ENCODE results near the gene FGF10. TPM values are rescaled to one million over a fixed set of nuclear protein-coding genes. Genes with fewer than 3 reads are reported as not detected.

Gene FGF10
- total RNA-seq, 1 experiment from 2014 or later = not detected

DNA sequence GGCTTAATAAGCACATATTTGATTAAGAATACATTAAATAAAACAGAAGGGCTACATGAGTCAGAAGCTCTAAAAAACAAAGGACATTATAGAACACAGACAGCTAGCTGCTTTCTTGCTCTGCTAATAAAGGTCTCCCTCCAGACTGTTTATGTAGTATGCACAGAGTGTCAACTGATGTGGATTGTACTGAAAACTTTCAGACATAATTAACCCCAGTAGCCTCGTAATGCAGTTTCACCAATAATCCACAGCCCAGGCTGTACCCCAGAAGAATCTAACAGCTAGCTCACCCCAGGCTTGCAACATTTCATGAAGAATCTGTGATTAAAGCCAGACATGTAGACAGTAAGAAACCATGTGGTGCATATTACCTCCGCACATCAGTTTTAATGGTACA, 30.8 kb downstream of the FGF10 start:
- DNase-seq (ENCODE audit: low read depth) = no peak

DNA sequence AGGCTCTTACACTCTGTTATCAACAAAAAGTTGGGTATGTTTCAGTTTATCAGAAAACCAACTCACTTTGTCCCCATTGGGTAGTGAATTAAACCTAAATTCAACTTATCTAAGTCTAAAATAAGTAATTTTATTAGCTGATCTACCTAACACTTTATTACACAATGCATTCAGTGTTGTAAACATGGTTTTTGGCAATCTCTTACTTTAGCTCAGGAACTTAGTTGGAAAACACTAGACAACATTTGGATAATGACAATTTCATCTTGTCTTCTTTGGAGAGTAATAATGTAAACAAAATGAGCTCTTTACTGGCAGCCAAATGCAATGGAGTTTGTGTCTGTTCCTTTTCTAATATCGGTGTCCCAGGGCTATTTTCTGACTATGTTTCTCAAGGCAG, 33.0 kb downstream of the FGF10 start:
- DNase-seq (ENCODE audit: low read depth) = no peak

DNA sequence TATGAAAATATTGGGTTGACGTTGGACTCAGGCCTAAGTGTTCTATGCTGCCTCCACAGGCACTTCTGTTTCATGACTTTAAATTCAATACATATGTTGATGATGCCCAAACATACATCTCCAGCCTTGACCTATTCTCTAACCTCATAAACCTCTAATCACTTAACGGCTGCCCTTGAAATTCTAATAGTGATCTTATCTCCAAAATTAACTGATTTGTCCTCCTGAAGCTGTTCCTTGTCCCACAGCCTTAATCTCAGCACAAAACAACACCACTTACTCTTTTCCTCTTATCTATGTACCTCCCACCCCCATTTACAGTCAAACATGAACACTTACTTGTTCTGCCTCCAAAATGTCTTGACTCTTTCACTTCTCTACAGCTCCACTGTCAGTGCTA, 43.3 kb downstream of the FGF10 start:
- DNase-seq (ENCODE audit: low read depth) = no peak

DNA sequence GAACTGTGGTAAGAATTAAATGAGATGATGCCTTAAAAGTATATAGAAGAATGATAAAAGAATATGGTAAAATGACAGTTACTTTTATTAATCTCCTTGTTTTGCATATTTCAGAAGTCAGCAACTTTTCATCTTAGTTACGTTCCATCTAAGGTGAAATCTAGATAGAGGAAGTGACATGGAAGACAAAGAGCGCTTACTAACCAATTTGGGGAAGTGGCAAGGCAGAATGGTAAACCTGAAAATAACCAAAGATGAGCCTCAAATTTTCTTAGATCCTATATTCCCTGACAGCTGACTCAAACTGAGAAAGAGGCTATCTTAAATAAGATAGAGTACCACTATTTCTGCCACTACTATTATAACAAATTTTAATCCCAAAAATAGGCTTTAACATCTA, 52.5 kb downstream of the FGF10 start:
- DNase-seq (ENCODE audit: low read depth) = no peak

DNA sequence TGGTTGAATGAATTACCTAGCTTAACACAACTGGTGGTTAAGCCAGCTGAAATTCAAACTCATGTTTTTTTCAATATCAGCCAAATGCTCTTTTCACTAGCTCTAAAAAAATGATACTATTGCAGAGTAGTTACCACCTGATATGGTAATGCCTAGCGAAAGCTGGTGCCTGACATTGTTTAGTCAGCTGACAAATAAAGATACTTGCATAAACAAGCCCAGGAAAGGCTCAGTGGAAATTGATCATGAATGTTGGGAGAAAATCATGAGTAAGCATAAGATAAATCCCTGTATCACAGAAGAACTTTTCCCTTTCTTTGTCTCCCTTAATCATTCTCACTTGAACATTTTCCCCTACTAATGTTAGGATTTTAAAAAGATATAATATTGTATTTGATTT, 54.6 kb downstream of the FGF10 start:
- DNase-seq (ENCODE audit: low read depth) = no peak

DNA sequence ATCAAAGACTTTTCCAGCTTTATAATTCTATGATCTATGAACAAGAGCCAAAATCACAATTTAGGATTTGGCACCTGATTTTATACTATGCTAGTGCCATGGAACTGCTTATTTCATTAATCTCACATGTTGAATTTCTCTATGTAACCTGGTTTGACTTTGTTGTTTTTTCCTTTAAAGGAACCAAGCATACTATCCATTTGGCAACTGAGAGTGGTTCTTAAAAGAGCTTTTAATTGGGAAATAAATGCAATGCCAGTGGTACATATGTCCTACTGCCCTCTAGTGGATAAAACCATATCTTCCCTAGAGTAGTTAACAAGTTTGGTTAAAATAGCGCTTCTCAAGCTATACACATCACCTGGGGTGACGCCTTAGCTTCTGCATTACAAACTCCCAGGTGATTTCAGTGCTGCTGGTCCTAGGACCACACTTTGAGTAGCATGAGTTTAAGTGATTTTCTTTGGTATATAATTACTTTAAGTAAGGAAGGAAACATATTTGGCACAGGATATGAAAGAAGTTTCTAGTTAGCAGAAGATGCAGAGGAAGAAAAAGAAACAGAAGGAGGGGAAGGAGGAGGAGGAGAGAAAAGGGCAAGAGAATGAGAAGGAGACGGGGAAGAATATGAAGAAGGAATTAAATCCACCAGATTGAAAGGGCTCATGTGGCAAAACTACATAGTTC, 56.8 kb downstream of the FGF10 start:
- peak; percentile 10 for DNase-seq (ENCODE audit: low read depth)

DNA sequence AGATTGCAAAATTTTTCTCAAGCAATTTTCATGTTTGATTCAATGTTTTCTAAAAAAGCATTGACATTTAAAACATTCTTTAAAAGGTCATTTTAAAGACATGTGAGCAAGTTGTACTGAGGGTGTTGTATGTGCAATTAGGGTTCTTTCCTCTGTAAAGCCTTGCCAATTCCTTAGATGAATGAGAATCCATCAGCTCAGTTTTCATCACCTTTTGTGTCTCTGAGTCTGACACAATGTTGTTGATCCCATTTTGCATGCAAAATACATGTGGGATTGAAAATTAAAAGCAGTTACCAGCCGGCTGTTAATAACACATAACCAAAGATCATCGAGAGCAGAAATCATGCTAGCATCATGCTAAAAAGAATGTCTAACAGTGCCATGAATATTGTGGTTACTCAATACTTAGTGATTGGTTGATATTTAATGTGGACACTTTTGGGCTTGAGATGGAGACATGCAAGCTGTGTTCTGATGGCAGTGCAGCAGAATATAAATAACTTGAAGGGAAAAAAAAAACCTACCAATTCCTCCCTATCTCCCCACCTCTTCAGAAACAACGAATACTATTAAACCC, 57.7 kb downstream of the FGF10 start:
- no peak for DNase-seq (ENCODE audit: low read depth)

DNA sequence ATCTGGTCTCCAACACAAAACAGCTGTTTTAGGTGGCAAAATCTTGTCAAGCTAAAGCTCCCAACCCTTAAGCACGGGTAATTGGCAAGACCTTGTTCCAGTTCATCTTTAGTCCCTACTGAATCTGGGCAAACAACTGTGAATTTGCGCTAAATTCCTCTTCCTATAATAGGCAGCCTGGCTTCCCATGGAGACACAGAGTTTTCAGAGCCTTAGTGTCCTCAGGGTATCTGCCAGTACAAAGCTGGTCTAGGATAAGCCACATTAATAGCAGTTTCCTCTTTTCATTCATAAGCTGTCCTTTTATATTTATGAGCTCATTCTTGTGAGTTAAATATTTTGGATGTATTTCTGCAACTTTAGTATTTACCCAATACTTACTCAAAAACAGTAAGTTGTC, 59.5 kb downstream of the FGF10 start:
- peak; percentile 11 for DNase-seq (ENCODE audit: low read depth)

DNA sequence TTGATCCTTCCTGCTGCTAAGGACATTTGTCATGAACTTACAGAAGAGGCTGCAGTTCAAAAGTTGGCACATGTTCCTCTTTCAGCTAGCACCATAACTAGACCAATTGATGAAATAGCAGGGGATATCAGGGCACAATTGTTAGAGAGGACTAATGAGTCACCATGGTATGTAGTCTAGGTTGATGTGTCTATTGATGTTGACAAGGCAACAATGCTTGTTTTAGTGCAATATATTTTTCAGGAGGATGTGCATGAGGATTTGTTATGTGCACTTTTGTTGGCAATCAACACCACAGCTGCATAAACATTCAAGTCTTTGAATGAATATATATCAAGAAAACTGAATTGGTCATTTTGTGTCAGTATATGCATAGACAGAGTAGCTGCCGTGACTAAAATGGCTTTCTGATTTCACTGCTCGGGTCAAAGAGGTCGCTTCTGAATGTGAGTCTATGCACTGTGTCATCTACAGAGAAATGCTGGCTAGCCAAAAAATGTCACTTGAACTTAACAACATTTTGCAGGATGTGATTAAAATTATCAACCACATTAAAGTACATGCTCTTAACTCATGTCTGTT, 68.0 kb downstream of the FGF10 start:
- peak; percentile 50 for DNase-seq (ENCODE audit: low read depth)

DNA sequence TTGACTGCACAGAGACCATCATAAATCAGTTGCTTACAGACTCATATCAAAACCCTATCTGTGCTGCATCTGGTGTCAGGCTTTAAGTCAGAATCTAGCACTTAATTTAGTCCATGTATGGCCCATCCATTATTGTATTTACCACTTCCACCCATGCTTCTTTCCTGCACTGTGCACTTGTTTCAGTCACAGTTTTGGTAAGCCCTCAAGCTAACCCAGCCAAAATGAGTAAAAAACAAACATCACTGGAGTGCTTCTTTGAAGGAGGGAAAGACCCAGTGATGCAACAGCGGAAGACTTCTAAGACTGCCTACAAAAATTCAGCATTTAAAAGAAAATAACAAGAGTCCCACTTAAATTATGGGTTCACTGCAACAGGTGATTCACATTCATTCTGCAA, 69.0 kb downstream of the FGF10 start:
- DNase-seq (ENCODE audit: low read depth) = no peak

DNA sequence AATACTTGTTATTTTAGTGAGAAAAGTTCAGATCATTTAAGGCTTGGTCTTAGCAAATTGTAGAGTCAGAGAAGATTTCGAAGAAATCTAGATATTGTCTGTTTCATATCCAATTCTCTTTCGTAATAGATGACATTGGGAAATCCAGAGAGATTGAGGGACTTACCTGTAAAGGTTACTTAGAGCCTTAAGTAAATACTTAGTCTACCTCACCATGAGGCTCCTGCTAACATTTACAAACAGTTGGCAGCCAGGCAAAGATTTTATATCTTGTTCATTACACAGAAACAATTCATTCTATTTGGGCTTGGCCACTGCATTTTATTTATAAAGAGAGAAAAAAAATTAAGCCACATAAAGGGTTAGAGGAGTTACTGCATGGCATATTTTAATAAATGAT, 70.3 kb downstream of the FGF10 start:
- DNase-seq (ENCODE audit: low read depth) = no peak

DNA sequence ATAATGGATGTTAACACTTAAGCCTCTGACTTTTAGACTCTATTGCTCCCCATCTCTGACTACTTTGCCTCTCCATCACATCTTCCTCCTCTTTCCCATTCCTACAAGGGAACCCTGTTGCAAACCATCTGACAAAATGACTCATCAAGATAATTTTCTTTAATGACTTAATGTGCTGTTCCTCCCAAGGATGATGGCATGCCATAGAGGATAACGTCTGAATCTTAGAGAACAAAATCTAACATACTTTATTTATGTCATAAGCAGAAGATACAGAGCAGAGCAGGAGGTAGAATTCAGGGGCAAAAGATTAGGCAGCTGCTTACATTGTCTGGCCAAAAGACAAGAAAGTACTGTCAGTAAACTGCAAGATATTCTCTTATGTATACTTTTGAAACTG, 76.8 kb downstream of the FGF10 start:
- no peak for DNase-seq (ENCODE audit: low read depth)

DNA sequence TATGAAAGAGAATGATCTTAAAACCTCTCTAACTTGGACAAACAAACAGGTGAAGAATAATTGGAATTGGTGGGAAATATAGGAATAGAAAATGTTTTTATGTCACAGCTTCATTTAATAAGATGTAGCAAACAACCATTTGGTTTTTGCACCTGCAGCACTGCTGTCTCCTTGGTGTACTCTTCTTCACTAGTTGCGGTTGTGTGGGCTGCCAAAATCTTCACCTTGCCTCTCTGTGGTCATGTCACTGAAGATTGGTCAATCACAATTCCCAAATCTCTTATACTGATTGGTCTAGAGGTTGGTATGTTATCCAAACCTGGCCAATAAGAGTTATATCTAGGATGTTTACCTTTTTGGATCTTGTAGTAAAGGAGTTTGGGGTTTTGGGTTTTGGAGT, 88.7 kb downstream of the FGF10 start:
- no peak for DNase-seq (ENCODE audit: low read depth)

DNA sequence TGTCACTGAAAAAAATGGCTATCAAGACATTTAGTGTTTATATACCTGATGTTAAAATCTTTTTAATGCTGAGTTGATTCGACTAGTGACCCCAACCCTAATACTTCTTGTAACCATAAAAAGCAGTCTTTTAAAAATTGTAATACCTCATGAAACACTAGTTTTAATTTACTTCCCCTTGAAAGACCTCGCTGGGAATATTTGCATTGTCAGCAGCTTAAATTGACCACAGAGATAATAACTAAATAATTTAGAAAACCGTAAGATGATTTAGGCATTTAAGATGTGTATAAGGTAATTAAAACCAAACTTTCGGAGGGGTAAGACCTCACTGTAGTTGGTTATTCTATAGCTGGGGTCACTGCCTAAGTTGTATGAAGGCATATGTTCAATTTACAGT, 89.8 kb downstream of the FGF10 start:
- no peak for DNase-seq (ENCODE audit: low read depth)

DNA sequence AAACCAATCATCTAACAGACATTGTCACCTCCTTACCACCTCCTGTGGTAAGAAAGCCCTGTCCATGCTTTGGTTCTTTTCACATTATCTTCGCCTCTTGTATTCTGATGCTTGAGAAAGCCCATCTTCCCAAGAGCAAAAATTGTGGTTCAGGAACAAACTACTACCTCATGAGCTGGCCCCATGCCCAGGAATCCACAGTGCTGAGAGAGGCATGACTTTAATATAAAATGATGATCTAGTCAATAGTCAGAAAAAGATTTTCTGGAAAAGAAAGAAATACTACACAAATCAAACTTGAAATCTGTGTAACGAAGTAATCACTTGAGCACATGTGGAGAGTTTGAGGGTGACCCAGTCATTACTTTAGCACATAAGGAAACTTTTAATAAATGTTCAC, 94.7 kb downstream of the FGF10 start:
- no peak for DNase-seq (ENCODE audit: low read depth)

DNA sequence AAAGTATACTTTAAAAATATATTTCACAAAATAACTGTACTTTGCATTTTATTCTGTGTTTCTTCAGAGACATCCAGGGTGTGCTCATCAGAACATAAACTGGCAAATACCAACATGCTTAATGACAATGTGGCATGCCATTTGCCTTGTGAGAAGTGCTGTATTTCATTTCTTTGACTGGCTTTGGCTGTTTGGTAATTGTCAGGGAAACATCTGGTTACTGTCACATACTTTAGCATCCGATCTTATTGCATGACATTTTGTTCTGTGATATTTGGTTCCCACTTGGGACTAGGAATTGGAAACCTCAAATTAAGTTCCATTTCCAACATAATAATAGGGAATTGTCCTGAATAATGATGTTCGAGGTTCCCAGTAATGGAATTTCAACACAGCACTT, 96.5 kb downstream of the FGF10 start:
- no peak for DNase-seq (ENCODE audit: low read depth)

DNA sequence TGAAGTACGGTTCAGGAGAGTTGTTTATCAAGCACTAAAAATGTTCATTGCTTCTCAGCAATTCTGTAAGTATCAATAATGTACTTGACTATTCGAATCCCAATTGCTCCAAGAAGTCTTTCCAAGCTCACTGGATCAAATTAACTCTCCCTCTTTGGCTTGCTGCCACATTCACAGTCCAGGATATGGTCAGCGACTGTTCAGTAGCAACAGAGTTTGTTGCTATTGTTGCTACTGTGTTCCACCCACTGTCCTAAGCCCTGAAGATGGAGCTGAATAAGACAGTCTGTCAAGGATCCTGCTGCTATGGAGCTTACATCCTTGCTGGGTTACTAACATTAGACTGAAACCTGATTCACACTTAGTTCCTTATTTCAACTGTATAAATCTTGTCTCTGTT, 110.8 kb downstream of the FGF10 start:
- DNase-seq (ENCODE audit: low read depth) = no peak

DNA sequence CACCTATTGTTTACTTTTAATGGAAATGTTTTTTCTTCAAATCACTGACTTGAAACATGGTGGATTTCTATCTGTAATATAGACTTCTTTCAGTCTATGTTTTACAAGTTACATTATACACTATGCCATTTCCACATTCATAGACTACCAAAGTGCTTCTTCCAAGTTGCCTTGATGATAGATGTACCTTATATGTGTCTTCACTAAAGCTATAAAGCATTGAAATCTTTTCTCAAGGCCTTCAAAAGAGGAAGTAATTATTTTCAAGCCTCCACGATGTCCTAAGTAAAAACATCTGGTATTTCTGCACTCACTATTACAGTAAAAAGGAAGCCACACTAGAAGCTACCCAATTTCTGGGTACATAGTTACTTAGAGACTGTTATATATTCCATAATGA, 113.3 kb downstream of the FGF10 start:
- no peak for DNase-seq (ENCODE audit: low read depth)

DNA sequence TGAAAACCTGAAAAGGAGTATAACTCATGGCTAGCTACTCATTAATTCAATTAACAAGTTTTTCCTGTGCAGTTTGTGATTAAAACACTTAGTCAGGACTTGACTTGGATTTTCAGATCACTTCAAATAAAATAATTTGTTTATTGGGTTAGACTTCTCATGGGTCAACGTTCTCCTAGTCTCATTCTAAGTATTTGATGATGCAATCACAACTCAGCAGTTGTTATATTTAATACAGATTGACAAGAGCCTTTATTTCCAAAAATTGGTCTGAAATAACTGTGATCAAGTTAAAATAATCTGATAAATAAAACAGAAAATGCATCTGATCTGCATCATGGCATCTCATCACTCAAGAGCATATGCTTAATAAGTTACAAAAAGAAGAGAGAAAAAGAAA, 113.9 kb downstream of the FGF10 start:
- no peak for DNase-seq (ENCODE audit: low read depth)

DNA sequence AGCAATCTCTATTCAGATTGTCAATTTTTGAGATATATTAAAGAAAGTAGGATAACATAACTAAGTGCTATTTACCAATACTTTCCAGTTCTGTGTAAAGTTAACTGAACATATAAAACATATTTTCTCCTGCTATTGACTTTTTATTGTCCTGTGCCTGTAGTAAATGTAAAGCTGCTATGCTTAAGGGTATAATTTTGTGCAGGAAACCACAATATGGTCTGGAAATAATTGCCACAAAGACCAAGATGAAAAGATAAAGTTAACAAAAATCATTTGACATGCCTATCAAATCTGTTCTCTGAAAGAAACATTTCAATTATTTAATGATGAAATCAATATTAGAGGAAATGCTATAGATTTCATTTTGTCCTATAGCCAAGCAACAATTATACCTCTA, 121.3 kb downstream of the FGF10 start:
- DNase-seq (ENCODE audit: low read depth) = no peak

DNA sequence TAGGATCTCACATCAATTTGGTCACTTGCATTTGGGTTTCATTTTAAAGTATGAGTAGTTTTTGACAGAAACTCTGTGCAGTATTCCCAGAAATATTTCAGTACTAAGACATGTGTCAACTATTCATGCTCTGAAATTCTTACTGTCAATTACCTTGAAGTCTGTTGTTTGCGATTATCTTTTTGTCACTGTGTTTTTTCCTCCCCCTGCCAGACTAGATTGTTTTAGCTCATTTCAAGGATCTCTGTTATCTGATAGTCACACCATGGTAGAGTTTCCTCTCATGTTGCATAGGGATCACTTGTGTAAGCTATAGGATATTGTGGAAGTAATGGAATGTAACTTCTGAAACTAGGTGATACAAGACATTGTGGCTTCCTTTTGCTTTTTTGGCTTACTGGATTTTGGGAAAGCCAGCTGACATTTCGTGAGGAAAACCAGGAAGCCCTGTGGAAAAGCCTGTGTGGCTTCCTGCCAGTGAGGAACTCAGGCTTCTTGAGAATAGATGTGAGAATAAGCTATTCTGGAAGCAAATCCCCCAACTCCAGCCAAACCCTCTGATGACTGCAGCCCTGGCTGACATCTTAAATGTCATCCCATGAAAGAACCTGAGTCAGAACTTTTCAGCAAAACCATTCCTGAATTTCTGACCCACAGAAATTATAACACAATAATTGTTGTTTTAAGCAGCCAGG, 122.2 kb downstream of the FGF10 start:
- no peak for DNase-seq (ENCODE audit: low read depth)

DNA sequence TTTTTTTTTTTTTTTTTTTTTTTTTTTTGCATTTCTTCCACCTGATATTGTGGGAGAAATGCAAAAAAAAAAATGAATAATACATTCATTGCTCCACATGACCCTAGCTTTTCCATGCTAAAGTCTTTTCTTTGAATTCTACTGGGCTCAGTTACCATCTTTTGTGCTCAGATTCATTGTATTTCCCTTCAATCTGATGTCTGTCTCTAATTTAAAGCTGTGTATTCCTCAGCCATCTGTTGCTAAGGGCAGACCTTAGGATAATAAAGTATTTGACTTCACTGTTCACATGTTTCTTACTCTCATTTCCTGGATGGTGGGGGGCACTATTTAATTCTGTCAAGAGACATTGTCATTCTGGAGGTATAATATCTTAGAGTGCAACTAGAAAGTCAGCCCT, 123.5 kb downstream of the FGF10 start:
- DNase-seq (ENCODE audit: low read depth) = no peak

DNA sequence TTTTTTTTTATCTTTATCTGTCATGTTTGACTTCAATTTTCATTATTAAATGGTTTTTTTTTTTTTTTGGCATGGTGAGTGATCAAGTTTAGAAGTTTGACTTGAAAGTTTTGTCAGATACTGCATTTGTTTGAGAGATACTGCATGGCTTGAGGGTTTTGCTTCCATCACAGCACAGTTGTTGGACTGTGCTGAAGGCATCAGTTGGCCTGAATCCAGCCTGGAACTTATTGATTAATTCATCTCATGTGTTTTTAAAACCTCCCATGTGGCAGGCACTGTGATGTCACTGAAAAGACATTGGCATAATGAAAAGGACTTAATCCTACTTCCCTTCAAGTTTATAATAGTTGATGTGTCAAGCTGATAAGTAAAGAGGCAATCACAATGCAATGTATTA, 128.4 kb downstream of the FGF10 start:
- DNase-seq (ENCODE audit: low read depth) = no peak
